ENCODE measurements around the gene SPIB. TPM values are rescaled to one million over a fixed set of nuclear protein-coding genes. Genes with fewer than 3 reads are reported as not detected.

SPIB gene
- total and polyA plus RNA-seq, 2 experiments from 2014 or later, result 12.6 to 17.5 TPM

DNA sequence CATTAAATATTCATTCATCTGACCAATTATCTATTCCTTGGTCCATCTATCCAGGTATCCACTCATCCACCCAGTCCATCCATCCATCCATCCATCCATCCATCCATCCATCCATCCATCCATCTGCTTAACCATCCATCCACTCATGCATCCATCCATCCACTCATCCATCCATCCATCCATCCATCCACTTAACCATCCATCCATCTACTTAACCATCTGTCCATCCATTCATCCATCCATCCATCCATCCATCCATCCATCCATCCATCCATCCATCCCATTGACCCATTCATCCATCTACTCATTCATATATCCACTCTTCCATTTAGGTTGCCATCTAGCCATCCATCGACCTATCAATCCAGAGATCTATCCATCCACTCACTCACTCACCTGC is 25.3 kb downstream of the SPIB start:
- H2AFZ ChIP-seq, result no peak overlapping the region
- no peak for DNase-seq (ENCODE audit: low spot score)
- no peaks in the 10 kb centered on the region for H3K9me2 ChIP-seq (ENCODE audit: insufficient read depth)
- no peak overlapping the region for H3K27ac ChIP-seq (ENCODE audit: low read depth)
- Mint-ChIP-seq H3K27me3 (ENCODE audit: insufficient read depth, low read depth, poor library complexity) (peaks cover 4% of the 10 kb centered on the region), H3K27ac (no peak overlapping the region), H3K4me3 (no peak overlapping the region), H3K4me1 (no peaks in the 10 kb centered on the region), H3K36me3 (ENCODE audit: low read depth) (peaks cover 49% of the 10 kb centered on the region), H3K9me3 (peaks cover 92% of the 10 kb centered on the region)
- no peaks in the 10 kb centered on the region for H3K4me1 ChIP-seq (ENCODE audit: insufficient read depth)
- no peaks in the 10 kb centered on the region for H4K20me1 ChIP-seq (replicated peaks; ENCODE audit: insufficient read depth)
- no peak overlapping the region for H3K4me2 ChIP-seq
- no peak for ATAC-seq
- TF ChIP-seq, protein P1, sequence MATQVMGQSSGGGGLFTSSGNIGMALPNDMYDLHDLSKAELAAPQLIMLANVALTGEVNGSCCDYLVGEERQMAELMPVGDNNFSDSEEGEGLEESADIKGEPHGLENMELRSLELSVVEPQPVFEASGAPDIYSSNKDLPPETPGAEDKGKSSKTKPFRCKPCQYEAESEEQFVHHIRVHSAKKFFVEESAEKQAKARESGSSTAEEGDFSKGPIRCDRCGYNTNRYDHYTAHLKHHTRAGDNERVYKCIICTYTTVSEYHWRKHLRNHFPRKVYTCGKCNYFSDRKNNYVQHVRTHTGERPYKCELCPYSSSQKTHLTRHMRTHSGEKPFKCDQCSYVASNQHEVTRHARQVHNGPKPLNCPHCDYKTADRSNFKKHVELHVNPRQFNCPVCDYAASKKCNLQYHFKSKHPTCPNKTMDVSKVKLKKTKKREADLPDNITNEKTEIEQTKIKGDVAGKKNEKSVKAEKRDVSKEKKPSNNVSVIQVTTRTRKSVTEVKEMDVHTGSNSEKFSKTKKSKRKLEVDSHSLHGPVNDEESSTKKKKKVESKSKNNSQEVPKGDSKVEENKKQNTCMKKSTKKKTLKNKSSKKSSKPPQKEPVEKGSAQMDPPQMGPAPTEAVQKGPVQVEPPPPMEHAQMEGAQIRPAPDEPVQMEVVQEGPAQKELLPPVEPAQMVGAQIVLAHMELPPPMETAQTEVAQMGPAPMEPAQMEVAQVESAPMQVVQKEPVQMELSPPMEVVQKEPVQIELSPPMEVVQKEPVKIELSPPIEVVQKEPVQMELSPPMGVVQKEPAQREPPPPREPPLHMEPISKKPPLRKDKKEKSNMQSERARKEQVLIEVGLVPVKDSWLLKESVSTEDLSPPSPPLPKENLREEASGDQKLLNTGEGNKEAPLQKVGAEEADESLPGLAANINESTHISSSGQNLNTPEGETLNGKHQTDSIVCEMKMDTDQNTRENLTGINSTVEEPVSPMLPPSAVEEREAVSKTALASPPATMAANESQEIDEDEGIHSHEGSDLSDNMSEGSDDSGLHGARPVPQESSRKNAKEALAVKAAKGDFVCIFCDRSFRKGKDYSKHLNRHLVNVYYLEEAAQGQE (IDR thresholded peaks at IDR 0.05; ENCODE audit: unreplicated experiment), result no peak
- TF ChIP-seq, protein P2, sequence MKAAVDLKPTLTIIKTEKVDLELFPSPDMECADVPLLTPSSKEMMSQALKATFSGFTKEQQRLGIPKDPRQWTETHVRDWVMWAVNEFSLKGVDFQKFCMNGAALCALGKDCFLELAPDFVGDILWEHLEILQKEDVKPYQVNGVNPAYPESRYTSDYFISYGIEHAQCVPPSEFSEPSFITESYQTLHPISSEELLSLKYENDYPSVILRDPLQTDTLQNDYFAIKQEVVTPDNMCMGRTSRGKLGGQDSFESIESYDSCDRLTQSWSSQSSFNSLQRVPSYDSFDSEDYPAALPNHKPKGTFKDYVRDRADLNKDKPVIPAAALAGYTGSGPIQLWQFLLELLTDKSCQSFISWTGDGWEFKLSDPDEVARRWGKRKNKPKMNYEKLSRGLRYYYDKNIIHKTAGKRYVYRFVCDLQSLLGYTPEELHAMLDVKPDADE (IDR thresholded peaks at IDR 0.05), result no peak
- TF ChIP-seq CREB1 (CRISPR knock-in tag; IDR thresholded peaks at IDR 0.05; ENCODE audit: low read depth), result no peak
- H3K4me3 ChIP-seq, result no peak overlapping the region
- no peaks in the 10 kb centered on the region for H3K79me2 ChIP-seq (replicated peaks; ENCODE audit: insufficient read depth)
- no peaks in the 10 kb centered on the region for H3K27me3 ChIP-seq (ENCODE audit: insufficient read depth)
- no peaks in the 10 kb centered on the region for H3K36me3 ChIP-seq (ENCODE audit: insufficient read depth)
- no peaks in the 10 kb centered on the region for H3F3A ChIP-seq (replicated peaks; ENCODE audit: low read depth)

DNA sequence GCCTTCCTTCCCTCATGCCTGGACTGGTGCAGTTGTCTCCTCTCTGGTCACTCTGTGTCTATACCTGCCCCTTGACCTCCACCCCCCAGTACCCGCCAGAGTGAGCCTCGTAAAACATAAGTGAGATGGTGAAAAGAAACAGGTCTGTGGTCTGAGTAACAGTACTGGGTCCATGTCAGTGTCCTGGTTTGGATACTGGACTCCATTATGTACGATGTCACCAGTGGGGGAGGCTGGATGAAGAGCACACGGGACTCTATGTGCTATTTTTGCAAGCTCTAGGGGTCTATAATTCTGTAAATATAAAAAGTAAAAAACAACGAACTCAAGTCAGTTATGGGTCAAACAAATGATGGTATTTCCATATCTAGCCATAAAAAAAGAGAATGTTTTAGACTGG is 28.3 kb downstream of the SPIB start:
- peaks cover 50% of the 10 kb centered on the region for H3K36me3 Mint-ChIP-seq (ENCODE audit: low read depth)
- H3K9me3 Mint-ChIP-seq, result peaks cover 93% of the 10 kb centered on the region
- TF ChIP-seq EZH2 (IDR thresholded peaks at IDR 0.05; ENCODE audit: low read depth, unreplicated experiment) (no peak), CREB1 (CRISPR knock-in tag; IDR thresholded peaks at IDR 0.05; ENCODE audit: low read depth) (no peak), ZNF114 (CRISPR knock-in tag; IDR thresholded peaks at IDR 0.05) (no peak)

DNA sequence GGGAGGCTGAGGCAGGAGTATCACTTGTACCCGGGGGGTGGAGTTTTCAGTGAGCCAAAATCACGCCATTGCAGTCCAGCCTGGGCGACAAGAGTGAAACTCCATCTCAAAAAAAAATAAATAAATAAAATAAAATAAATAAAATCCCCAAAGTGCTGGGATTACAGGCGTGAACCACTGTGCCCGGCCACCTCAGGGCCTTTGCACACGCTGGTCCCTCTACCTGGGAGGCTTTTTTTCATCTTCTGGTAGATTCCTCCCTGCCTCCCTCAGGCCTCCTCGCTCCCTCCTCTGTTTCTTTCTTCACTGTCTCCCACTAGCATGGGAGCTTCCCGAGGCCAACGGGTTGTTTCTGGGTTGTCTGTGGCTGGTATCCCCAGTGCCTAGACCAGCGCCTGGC is 29.0 kb downstream of the SPIB start:
- Histone ChIP-seq H3K9me2 (ENCODE audit: insufficient read depth) (no peaks in the 10 kb centered on the region), H3K4me1 (ENCODE audit: insufficient read depth) (peaks cover 6% of the 10 kb centered on the region; the same call in 1 of the 2 replicates), H3K79me2 (replicated peaks; ENCODE audit: insufficient read depth) (no peaks in the 10 kb centered on the region), H3K4me2 (no peak overlapping the region), H3F3A (replicated peaks; ENCODE audit: low read depth) (no peaks in the 10 kb centered on the region), H3K27ac (ENCODE audit: low read depth) (no peak overlapping the region), H2AFZ (no peak overlapping the region), H4K20me1 (replicated peaks; ENCODE audit: insufficient read depth) (no peaks in the 10 kb centered on the region), H3K27me3 (ENCODE audit: insufficient read depth) (no peaks in the 10 kb centered on the region), H3K36me3 (ENCODE audit: insufficient read depth) (no peaks in the 10 kb centered on the region), H3K4me3 (no peak overlapping the region)
- Mint-ChIP-seq H3K27ac (no peak overlapping the region), H3K9me3 (peaks cover 98% of the 10 kb centered on the region), H3K36me3 (ENCODE audit: low read depth) (peaks cover 53% of the 10 kb centered on the region), H3K27me3 (ENCODE audit: insufficient read depth, low read depth, poor library complexity) (peaks cover 4% of the 10 kb centered on the region), H3K4me1 (no peaks in the 10 kb centered on the region), H3K4me3 (no peak overlapping the region)
- DNase-seq (ENCODE audit: low spot score) (no peak), ATAC-seq (no peak)
- TF ChIP-seq EZH2phosphoT487 (IDR thresholded peaks at IDR 0.05; ENCODE audit: unreplicated experiment) (no peak), POLR2AphosphoS5 (IDR thresholded peaks at IDR 0.05; ENCODE audit: low read depth) (no peak), NANOG (IDR thresholded peaks at IDR 0.05; ENCODE audit: borderline replicate concordance) (no peak), EZH2 (IDR thresholded peaks at IDR 0.05; ENCODE audit: low read depth, unreplicated experiment) (no peak), ZNF114 (CRISPR knock-in tag; IDR thresholded peaks at IDR 0.05) (no peak)
- TF ChIP-seq, protein P1 (IDR thresholded peaks at IDR 0.05; ENCODE audit: unreplicated experiment), result no peak
- TF ChIP-seq, protein P3, sequence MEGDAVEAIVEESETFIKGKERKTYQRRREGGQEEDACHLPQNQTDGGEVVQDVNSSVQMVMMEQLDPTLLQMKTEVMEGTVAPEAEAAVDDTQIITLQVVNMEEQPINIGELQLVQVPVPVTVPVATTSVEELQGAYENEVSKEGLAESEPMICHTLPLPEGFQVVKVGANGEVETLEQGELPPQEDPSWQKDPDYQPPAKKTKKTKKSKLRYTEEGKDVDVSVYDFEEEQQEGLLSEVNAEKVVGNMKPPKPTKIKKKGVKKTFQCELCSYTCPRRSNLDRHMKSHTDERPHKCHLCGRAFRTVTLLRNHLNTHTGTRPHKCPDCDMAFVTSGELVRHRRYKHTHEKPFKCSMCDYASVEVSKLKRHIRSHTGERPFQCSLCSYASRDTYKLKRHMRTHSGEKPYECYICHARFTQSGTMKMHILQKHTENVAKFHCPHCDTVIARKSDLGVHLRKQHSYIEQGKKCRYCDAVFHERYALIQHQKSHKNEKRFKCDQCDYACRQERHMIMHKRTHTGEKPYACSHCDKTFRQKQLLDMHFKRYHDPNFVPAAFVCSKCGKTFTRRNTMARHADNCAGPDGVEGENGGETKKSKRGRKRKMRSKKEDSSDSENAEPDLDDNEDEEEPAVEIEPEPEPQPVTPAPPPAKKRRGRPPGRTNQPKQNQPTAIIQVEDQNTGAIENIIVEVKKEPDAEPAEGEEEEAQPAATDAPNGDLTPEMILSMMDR (conservative IDR thresholded peaks at IDR 0.05; ENCODE audit: low read depth in 2 of 2), result no peak

More for the DNA sequence above, 28.3 kb downstream of the SPIB start:
- Histone ChIP-seq H3K36me3 (ENCODE audit: insufficient read depth) (no peaks in the 10 kb centered on the region), H2AFZ (no peak overlapping the region), H3K27me3 (ENCODE audit: insufficient read depth) (no peaks in the 10 kb centered on the region), H3K4me1 (ENCODE audit: insufficient read depth) (peaks cover 6% of the 10 kb centered on the region; the same call in 1 of the 2 replicates), H4K20me1 (replicated peaks; ENCODE audit: insufficient read depth) (no peaks in the 10 kb centered on the region), H3K27ac (ENCODE audit: low read depth) (no peak overlapping the region), H3F3A (replicated peaks; ENCODE audit: low read depth) (no peaks in the 10 kb centered on the region), H3K9me2 (ENCODE audit: insufficient read depth) (no peaks in the 10 kb centered on the region), H3K4me3 (no peak overlapping the region), H3K4me2 (no peak overlapping the region), H3K79me2 (replicated peaks; ENCODE audit: insufficient read depth) (no peaks in the 10 kb centered on the region)
- ATAC-seq (no peak), DNase-seq (ENCODE audit: low spot score) (no peak)
- H3K27ac Mint-ChIP-seq, result no peak overlapping the region
- H3K4me3 Mint-ChIP-seq, result no peak overlapping the region
- peaks cover 4% of the 10 kb centered on the region for H3K27me3 Mint-ChIP-seq (ENCODE audit: insufficient read depth, low read depth, poor library complexity)
- H3K4me1 Mint-ChIP-seq, result no peaks in the 10 kb centered on the region
